NCI-H774 (cell line): ENCODE data around the gene RNF224.
"Not testable (repeated sequence)": the region's sequence is repeated elsewhere in the genome, so short reads cannot be mapped to it uniquely, and the experiment has no call there.

ENCODE experiments used
- DNase-seq: peaks from one replicate; lab custom pipeline; 2025; lab: John Stamatoyannopoulos, UW

The RNF224 gene

GRCh38 chr9:137254624-137255447, 27.5 kb downstream of the RNF224 start, which contains the start of gene NELFB:
NELFB (plus strand) TSS chr9:137255327.
- peak; percentile 93 for DNase-seq

GRCh38 chr9:137255448-137256114, 28.3 kb downstream of the RNF224 start:
- DNase-seq, result peak; percentile 76

- no peak for DNase-seq
These were observed 29.1 kb downstream of the RNF224 start for GRCh38 chr9:137256362-137256761.

- no peak for DNase-seq
These were observed 29.6 kb downstream of the RNF224 start for GRCh38 chr9:137256856-137257255.

- not testable (repeated sequence) for DNase-seq
These were observed 35.0 kb downstream of the RNF224 start for GRCh38 chr9:137262173-137262908.

- no peak for DNase-seq
These were observed 35.6 kb downstream of the RNF224 start for GRCh38 chr9:137262909-137263285.

GRCh38 chr9:137263506-137263905, 36.2 kb downstream of the RNF224 start:
- no peak for DNase-seq

GRCh38 chr9:137264067-137264466, 36.8 kb downstream of the RNF224 start:
- DNase-seq, result no peak

GRCh38 chr9:137265496-137266161, 38.3 kb downstream of the RNF224 start:
- DNase-seq, result no peak

GRCh38 chr9:137266162-137266527, 38.8 kb downstream of the RNF224 start:
- DNase-seq, result no peak

GRCh38 chr9:137266585-137267453, 39.5 kb downstream of the RNF224 start:
- DNase-seq, result no peak

GRCh38 chr9:137267933-137268355, 40.6 kb downstream of the RNF224 start:
- no peak for DNase-seq

GRCh38 chr9:137268538-137269201, 41.4 kb downstream of the RNF224 start:
- DNase-seq, result no peak

- DNase-seq, result no peak
These were observed 42.0 kb downstream of the RNF224 start for GRCh38 chr9:137269231-137269772.

GRCh38 chr9:137270929-137271695, 43.8 kb downstream of the RNF224 start:
- no peak for DNase-seq

- DNase-seq, result no peak
These were observed 44.4 kb downstream of the RNF224 start for GRCh38 chr9:137271696-137272076.

- no peak for DNase-seq
These were observed 45.2 kb downstream of the RNF224 start for GRCh38 chr9:137272241-137273094.

GRCh38 chr9:137273095-137273490, 45.8 kb downstream of the RNF224 start:
- DNase-seq, result no peak
